IPS DF 19.7 (cell line): ENCODE results near the gene SLC2A4.
"Not testable (repeated sequence)": the region's sequence is repeated elsewhere in the genome, so short reads cannot be mapped to it uniquely, and the experiment has no call there.

Experiments used
- DNase-seq: peaks from one replicate; pipeline ENCODE4 v3.0.0-alpha.2; 2013; ENCODE audit warnings: low read depth, low spot score

Gene SLC2A4

GRCh38 chr17:7324438-7324779, 42.9 kb downstream of the SLC2A4 start:
- no peak for DNase-seq

GRCh38 chr17:7325031-7325528, 43.6 kb downstream of the SLC2A4 start:
- DNase-seq = no peak

DNA sequence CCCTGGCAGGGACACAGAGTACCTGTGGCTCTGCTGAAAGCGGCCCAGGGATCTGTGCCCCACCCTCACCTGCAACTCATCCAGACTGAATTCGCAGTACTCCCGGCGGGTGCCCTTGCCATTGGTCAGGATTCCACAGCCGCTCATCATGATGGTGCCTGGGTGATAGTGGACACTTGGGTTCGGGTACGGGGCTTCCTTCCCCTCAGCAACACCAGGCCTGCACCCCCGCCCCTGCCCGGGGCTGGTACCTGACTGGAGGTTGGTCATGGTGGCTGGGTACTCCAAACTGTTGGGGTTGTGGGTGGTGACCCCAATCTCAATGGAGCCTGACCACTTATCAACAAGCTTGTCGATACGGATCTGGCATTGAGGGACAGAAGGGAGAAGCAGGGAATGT, 44.7 kb downstream of the SLC2A4 start:
- DNase-seq = no peak

DNA sequence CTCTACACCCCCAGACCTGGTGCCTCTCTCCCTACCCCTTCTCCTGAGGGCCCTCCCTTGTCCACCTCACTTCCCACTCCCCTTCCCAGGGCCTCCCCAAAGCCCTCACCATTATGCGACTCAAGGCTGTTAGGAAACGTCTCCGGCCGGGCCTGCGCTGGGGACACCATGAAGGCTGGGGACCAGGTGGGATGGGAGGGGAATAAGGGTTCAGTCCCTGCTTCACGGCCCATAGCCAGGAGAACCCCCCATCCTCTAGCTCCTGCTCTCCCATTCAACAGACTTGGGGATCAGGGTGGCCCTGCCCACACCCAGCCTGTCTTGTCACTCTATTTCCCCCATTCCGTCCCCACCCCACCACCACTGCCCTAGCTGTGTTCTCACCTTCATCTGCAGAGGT, 45.5 kb downstream of the SLC2A4 start:
- DNase-seq = no peak

- DNase-seq = no peak
These were observed 46.0 kb downstream of the SLC2A4 start for GRCh38 chr17:7327501-7327900.

GRCh38 chr17:7328009-7328408, 46.5 kb downstream of the SLC2A4 start:
- no peak for DNase-seq

- no peak for DNase-seq
These were observed 47.4 kb downstream of the SLC2A4 start, which contains the start of gene NEURL4 for GRCh38 chr17:7328840-7329373. TSS of gene NEURL4 (minus strand) at chr17:7329335. CDS start at chr17:7329312, 23 bp downstream.

DNA sequence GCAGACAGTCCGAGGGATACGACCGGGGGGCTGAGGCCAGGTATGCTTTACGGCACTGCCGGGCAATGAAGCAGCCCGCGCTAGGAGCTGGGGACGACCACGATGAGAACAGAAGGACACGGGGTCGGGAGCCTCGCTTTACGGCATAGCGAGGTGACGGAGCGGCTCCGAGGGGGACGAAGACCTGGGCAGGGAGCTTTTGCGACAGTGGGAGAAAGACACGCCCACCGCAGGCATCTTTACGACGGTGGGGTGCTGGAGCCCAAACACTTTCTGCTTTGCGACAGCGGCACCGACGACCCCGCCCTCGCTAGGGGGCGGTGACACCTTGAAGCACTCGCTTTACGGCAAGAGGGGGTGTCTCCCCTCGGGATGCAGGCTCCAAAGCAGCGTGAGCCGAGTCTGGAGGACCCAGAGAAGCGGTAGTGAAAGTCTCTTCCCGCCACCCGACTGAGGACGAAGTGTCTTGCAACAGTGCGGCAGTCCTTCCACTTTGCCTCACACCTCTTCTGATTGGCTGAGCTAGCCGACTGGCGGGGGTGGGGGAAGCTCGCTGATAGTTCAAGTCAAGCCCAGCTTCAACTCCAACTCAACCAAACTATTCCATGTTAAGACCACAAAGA, 48.0 kb downstream of the SLC2A4 start:
- DNase-seq = peak; percentile 99

DNA sequence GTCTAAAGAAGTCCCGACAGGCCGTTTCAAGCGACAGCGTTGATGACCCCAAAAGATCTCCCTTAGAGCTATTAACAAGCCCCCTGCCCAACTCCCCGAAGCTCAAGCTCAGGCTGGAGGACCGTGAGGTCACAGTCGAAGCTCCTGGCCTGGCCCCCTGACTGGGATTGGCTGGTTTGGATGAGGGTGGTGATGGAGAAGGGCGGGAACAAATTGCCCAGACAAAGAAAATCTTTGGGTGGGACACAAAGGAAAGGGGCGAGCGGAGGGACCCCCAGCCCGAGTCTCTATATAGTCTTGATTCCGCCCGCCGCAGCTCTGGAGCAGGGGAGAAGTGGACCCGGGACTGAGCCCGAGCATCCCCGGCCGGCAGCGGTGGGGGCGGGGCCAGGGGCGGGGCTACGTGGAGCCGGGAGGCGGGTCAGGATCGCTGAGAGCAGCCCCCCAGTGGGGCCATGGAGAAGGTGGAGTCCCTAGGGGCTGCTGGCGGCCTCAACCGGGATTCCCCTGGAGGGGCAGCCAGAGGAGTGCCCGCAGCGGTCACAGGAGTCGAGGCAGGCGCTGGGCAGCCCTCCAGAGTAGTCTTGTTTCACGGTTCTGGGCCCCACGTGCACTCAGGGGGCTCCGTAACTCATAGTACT, 48.6 kb downstream of the SLC2A4 start:
- DNase-seq = no peak

- no peak for DNase-seq
These were observed 49.1 kb downstream of the SLC2A4 start for GRCh38 chr17:7330638-7331015.

GRCh38 chr17:7332111-7332510, 50.6 kb downstream of the SLC2A4 start:
- no peak for DNase-seq

- not testable (repeated sequence) for DNase-seq
These were observed 51.1 kb downstream of the SLC2A4 start for GRCh38 chr17:7332600-7333069.

DNA sequence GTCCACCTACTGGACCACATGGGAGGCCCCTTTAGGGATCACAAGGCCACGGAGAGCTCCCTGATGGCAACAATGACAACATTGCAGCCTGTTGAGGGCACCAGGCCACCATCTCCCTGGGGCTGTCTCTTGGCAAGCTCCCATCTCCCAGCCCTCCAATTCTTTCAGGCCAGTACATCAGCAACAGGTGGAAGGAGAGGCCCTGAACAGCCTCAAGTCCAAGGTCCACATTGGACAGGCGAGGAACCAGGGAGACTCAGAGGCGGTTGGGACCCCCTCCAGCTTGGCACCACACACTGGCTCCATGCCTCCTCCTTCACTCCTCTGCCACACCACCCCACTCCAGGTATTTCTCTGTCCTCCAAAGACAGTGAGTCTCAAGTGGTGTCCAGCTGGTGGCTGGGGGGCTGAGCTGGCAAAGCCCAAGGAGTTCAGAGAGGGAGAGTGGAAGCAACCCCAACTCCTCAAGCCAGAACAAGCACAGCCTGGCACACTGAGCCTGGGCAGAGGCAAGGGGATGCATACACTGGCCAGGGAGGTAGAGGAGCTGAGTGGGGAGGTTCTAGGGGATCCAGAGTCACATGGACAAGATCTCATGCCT, 53.5 kb downstream of the SLC2A4 start:
- no peak for DNase-seq

DNA sequence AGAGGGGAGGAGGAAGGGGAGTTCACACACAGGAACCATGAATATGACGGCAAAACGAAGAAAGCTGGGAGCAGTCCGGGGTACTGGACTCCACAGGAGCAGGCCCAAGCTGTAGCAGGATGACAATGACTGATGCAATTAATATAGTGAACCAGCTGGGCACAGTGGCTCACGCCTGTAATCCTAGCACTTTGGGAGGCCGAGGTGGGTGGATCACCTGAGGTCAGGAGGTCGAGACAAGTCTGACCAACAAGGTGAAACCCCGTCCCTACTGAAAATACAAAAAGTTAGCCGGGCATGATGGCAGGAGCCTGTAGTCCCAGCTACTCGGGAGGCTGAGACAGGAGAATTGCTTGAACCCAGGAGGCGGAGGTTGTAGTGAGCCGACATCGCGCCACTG, 54.2 kb downstream of the SLC2A4 start:
- DNase-seq = not testable (repeated sequence)

DNA sequence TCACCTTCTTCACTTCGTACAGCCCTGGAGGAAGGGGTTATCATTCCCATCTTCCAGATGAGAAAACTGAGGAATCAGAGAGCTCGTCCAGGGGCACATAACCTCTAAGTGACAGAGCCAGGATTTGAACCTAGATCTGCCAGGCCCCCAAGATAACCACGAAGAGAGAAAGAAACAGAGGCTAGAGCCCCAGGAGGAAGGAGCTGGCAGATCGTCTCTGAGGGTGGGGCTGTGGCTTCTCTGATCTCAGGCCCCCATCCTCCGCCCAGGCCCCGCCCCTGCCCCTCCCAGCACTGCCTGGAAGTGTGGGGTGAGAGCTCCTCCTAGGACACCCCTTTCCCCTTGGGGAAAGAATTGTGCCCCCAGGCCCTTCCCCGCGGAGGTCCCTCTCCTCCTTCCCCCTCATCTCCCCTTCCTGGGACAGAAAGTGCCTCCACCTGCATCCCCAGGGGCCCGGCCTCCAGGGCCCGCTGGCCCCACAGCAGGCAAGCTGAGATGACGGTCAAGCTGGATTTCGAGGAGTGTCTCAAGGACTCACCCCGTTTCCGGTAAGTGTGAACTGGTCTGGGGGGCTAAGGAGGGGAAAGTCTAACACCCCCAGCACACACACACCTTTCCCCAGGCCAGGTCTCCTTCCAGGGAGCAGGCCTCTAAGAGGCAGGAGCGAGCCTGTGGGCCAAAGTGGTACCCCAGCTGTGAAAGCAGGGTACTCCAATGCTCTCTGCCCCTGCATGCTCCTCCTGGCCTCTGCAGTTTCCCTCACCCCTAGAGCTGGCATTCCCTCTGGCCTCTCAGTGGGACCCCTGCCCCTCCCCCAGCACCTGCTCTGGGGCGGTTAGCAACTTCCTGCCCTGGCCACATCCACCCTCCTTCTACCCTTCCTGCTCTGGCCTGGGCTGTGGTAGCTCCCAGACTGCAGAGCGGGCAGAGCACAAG, 55.0 kb downstream of the SLC2A4 start, which contains the start of gene ACAP1:
Gene ACAP1 (plus strand): TSS at position 290 of the 936 bp plus-strand sequence. CDS start 206 bp downstream, at position 496.
- DNase-seq = no peak

GRCh38 chr17:7337600-7337999, 56.1 kb downstream of the SLC2A4 start:
- not testable (repeated sequence) for DNase-seq
